Spinal cord (tissue), 10 donors: Measurements from ENCODE around the gene SLC4A8. TPM values are rescaled to one million over a fixed set of nuclear protein-coding genes. Genes with fewer than 3 reads are reported as not detected.

ENCODE experiments used
- DNase-seq, 6 donors: peaks; one replicate each; pipeline versions ENCODE4 v3.0.0 to v3.0.0-alpha.2; 2013 to 2015; ENCODE audit warnings: low spot score in 6 of 6, low read depth in 4 of 6
- H3K27ac ChIP-seq: one replicate; pipeline ENCODE4 v1.5.1; 2013; ENCODE audit warnings: low read depth, low read length, control low read depth
- H3K27me3 ChIP-seq: one replicate; pipeline ENCODE4 v1.6.1; 2013; ENCODE audit warnings: low read length; ENCODE audit not compliant: control insufficient read depth, insufficient read depth
- H3K36me3 ChIP-seq: one replicate; pipeline ENCODE4 v1.6.1; 2013; ENCODE audit warnings: low read length; ENCODE audit not compliant: control insufficient read depth, insufficient read depth
- H3K4me1 ChIP-seq: one replicate; pipeline ENCODE4 v1.6.1; 2013; ENCODE audit warnings: low read length; ENCODE audit not compliant: control insufficient read depth, insufficient read depth
- H3K4me3 ChIP-seq: one replicate; pipeline ENCODE4 v1.5.1; 2013; ENCODE audit warnings: low read depth, low read length, control low read depth
- H3K9me3 ChIP-seq: one replicate; pipeline ENCODE4 v1.6.1; 2013; ENCODE audit warnings: low read length; ENCODE audit not compliant: control insufficient read depth, insufficient read depth
- WGBS: methylation state at CpG from one replicate; pipeline ENCODE4 v1.1.5; 2013; ENCODE audit warnings: missing lambda C conversion rate; ENCODE audit not compliant: insufficient coverage; 5-methylcytosine and 5-hydroxymethylcytosine counted together
- polyA plus RNA-seq, 2 donors: library from polyadenylated mRNA; unstranded; fragments of 120-200 nt; gene quantifications; one replicate each; pipeline ENCODE4 v1.2.1, GENCODE V29; 2013; ENCODE audit not compliant: insufficient read length in 2 of 2
- total RNA-seq, 2 donors: library from RNA; depleted of rRNA in 1 of 2; stranded (reverse); fragments of 120-200 nt in 1 of 2; fragments of >200 nt in 1 of 2; gene quantifications; one replicate each; pipeline versions ENCODE4 v1.2.3 to v1.2.4, GENCODE V29; 2013 to 2014
- donor health status: healthy.

SLC4A8 gene
- total and polyA plus RNA-seq, 4 donors: 10.9 to 30.0 (median 20.9) TPM

DNA sequence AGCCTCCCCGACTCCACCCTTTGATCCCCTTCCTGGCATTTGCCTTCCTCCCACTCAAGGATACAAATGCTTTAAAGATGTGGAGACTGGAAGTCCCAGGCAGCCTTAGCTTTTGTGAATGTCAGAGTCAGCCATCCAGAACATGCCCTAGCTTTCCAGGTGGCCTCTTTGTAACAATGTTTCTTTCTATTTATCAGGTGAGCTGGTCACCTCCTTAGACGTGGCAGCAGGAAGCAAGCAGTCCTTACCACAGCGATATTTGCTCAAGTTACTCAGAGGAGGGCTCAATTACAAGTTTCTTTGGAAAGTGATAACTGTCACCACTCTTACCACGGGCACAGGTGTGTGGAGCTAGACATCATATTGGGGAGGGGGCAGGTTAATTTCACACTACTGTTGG lies 38.3 kb upstream of the SLC4A8 start:
- no peak for DNase-seq
- Histone ChIP-seq H3K4me1 (peaks cover 14% of the 10 kb centered on the region), H3K27me3 (peaks cover 13% of the 10 kb centered on the region), H3K36me3 (no peaks in the 10 kb centered on the region), H3K4me3 (no peak overlapping the region), H3K27ac (no peak overlapping the region), H3K9me3 (no peaks in the 10 kb centered on the region)
- WGBS: 86% methylated on average over 2 of the region's 4 CpGs

DNA sequence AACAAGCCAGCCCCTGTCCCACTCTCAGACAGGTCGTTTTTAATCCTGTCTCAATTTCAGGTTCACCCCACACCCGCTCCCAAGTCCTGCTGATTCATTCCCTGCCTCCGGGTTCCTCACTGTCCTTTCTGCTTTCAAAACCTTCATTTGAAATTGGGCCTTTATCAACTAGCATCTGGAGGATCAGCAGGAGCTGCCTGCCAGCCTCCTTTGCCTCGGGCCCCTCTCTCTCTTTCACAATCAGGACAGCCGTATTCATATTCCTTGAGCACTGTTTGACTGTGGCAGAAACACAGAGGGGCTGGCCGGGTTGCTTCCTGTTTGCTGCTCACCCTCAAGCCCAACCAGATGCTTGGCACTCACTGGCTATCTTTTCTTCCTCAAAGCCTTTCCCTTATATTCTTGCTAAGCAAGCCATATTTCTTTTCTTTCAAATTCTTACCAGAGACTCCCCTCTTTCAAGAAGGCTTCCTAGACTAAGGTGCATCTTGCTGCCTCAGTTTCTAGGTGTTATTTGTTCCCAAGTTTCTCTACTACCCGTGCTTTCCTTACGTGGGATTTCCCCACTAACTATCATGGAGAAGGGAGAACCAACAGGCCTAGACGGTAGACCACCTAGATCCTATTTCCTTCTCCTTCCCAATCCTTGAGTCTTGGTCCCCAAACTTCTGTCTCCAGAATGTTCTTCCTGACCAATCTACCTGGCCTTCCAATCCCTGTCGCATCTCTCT lies 36.4 kb upstream of the SLC4A8 start:
- Histone ChIP-seq H3K4me1 (peaks cover 28% of the 10 kb centered on the region), H3K4me3 (no peak overlapping the region), H3K27me3 (peaks cover 30% of the 10 kb centered on the region), H3K36me3 (no peaks in the 10 kb centered on the region), H3K27ac (no peak overlapping the region), H3K9me3 (no peaks in the 10 kb centered on the region)
- peak in 2 of 6 donors; percentile 40 to 59 for DNase-seq
- 39% methylated on average over 9 of the region's 10 CpGs for WGBS

- H3K4me1 ChIP-seq: peaks cover 28% of the 10 kb centered on the region
- H3K36me3 ChIP-seq: no peaks in the 10 kb centered on the region
- no peaks in the 10 kb centered on the region for H3K9me3 ChIP-seq
- H3K27me3 ChIP-seq: peaks cover 37% of the 10 kb centered on the region
- DNase-seq: no peak
- H3K27ac ChIP-seq: no peak overlapping the region
- H3K4me3 ChIP-seq: no peak overlapping the region
- WGBS: 77% methylated on average over 5 of the region's 5 CpGs
Observed at GRCh38 chr12:51388846-51389245, 35.8 kb upstream of the SLC4A8 start.

DNA sequence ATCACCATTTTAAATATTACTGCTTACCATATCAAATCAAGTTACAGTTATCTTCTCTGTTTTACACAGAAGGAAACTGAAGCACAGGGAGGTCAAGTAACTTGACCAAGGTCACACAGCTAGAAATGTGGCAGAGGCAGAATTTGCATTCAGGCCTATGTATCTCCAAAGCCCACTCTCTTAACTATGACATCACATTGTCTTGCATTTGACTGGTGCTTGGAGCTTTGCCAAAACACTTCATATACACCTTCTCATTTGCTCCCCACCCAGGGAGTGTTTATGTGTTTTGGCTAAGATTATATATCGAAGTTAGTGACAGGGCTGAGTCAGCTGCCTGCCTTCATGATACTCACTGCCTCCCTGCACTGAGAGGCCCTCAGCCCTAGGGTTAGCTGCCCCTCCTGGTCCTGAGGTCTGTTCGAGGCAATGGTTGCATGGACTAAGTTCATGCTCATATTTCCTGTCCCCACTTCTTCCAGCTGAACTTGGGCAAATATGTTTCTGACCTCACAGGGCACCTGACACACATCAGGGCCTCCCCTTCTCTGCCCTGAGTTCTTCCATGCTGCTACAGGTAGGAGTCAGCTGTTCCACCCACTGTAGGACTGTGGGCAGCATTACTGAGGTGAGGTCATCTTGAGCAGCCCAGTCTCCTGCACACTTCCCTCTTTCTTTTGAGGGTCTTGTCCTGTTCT lies 35.2 kb upstream of the SLC4A8 start:
- Histone ChIP-seq H3K27ac (no peak overlapping the region), H3K27me3 (peaks cover 41% of the 10 kb centered on the region), H3K4me1 (peaks cover 28% of the 10 kb centered on the region), H3K4me3 (no peak overlapping the region), H3K36me3 (no peaks in the 10 kb centered on the region), H3K9me3 (no peaks in the 10 kb centered on the region)
- 83% methylated on average over 1 of the region's 2 CpGs for WGBS
- DNase-seq: peak in 1 of 6 donors; percentile 3

GRCh38 chr12:51390457-51390856 lies 34.2 kb upstream of the SLC4A8 start:
- no CpG with 5 or more reads among the region's 6 CpGs for WGBS
- Histone ChIP-seq H3K27ac (no peak overlapping the region), H3K36me3 (no peaks in the 10 kb centered on the region), H3K4me1 (peaks cover 28% of the 10 kb centered on the region), H3K4me3 (no peak overlapping the region), H3K27me3 (peaks cover 48% of the 10 kb centered on the region), H3K9me3 (no peaks in the 10 kb centered on the region)
- no peak for DNase-seq

GRCh38 chr12:51390891-51391282 lies 33.7 kb upstream of the SLC4A8 start:
- Histone ChIP-seq H3K27ac (no peak overlapping the region), H3K4me3 (peak overlapping the region; percentile 43), H3K9me3 (no peaks in the 10 kb centered on the region), H3K36me3 (no peaks in the 10 kb centered on the region), H3K4me1 (peaks cover 28% of the 10 kb centered on the region), H3K27me3 (peaks cover 49% of the 10 kb centered on the region)
- DNase-seq: peak in 1 of 6 donors; percentile 18
- WGBS: 21% methylated on average over 3 of the region's 8 CpGs

DNA sequence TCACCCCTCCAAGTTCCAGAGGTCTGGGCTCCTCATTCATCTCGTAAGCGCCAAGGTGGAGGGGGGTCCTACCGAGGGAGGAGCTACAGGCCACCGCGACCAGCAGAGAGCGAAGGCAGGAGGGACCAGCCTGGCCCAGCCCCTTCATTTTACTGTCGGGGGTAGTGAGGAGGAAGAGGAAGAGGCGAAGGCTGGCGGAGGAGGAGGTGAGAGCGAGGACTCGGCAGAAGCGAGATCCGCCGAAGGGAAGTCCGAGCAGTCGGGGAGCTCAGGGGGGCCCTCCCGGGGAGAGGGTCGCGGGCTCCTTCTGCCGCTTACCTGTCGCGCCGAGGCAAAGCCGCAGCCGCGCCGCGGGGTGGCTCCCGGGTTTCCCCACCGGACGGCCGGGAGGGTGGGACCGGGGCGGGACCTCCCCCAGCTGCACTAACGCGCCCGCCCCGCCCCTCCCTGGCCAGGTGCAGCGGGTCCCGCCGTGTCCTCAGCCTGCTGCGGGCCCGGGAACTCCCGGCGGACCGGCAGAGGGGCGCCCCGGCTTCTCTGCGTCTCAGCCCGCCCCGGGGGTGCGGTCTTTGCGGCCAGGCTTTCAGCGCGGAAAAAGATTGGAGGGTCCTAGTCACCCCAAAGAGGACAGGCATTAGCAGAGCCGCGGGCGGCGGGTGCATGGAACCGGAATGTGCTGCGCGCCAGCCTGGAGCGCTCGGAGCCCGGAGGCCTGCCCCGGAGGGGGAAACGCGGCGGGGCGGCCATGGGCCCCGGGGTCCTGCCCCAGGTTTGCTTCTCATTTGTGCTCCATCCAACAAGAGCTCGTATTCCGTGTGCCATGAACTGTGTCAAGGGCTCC lies 33.1 kb upstream of the SLC4A8 start, which contains the start of gene GALNT6:
Gene GALNT6 (minus strand): TSS at position 124 of the 841 bp plus-strand sequence. CDS start 11,625 bp downstream, outside the sequence.
- WGBS: under 1% methylated on average over 73 of the region's 73 CpGs
- Histone ChIP-seq H3K4me1 (peaks cover 28% of the 10 kb centered on the region), H3K36me3 (no peaks in the 10 kb centered on the region), H3K4me3 (peak within 1 kb of the TSS; percentile 43), H3K27ac (no peak within 1 kb of the TSS), H3K9me3 (no peaks in the 10 kb centered on the region), H3K27me3 (peaks cover 49% of the 10 kb centered on the region)
- DNase-seq: peak in 1 of 6 donors; percentile 21

DNA sequence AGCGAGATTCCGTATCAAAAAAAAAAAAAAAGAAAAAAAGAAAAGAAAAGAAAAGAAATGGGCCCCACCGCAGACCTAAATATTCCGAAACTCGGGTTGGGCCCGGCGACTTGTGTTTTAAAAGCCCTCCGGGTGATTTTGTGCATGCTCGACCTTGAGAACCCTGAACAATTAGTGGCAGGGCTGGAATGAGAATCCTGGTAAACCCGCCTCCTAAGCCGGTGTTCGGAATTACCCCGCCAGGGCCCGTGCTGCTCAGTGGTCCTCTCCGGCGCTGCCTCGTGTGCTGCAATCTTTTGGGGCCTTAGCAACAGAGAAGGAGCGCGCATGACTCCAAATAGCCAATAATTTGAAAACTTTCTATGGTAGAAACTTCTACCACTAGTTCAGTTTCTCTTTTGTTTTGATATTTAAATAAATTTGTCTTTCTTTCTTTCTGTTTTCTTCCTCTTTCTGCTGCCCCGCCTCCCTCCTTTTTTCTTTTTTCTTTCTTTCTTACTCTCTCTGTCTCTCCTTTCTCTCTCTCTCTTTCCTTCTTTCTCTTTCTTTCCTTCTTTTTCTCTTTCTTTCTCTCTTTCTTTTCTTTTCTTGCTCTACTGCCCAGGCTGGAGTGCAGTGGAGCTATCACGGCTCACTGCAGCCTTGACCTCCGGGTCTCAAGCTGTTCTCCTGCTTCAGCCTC lies 31.9 kb upstream of the SLC4A8 start:
- Histone ChIP-seq H3K4me1 (peaks cover 26% of the 10 kb centered on the region), H3K27ac (no peak overlapping the region), H3K36me3 (no peaks in the 10 kb centered on the region), H3K27me3 (peaks cover 49% of the 10 kb centered on the region), H3K4me3 (peak overlapping the region; percentile 9), H3K9me3 (no peaks in the 10 kb centered on the region)
- peak in 1 of 6 donors; percentile 12 for DNase-seq
- 24% methylated on average over 16 of the region's 22 CpGs for WGBS
